CD14-positive monocyte (primary cell): ENCODE measurements around the gene SH2D3C. TPM values are rescaled to one million over a fixed set of nuclear protein-coding genes. Genes with fewer than 3 reads are reported as not detected.
A peak's percentile ranks its signal among the peaks of the same experiment; 100 is the strongest.

Source experiments
- DNase-seq, 3 donors: peaks; one replicate each; pipeline ENCODE4 v3.0.0-alpha.2; 2011 to 2022
- H2AFZ ChIP-seq: 2 replicates; pipeline ENCODE4 v1.6.0; 2012; ENCODE audit warnings: mild to moderate bottlenecking, low read depth, low read length, inconsistent platforms; ENCODE audit not compliant: insufficient read depth, poor library complexity, severe bottlenecking
- H3K27ac ChIP-seq, 2 donors: 1 replicate in 1 of 2; 2 replicates in 1 of 2; pipeline ENCODE4 v1.5.1; 2012 to 2013; ENCODE audit warnings: low read length in 2 of 2, control low read depth in 1 of 2, inconsistent platforms in 1 of 2, low read depth in 1 of 2, mild to moderate bottlenecking in 1 of 2
- H3K27me3 ChIP-seq, 2 donors: one replicate each; pipeline versions ENCODE4 v1.6.0 to v1.6.1; 2011 to 2013; ENCODE audit warnings: low read length in 2 of 2; ENCODE audit not compliant: control insufficient read depth in 2 of 2, insufficient read depth in 2 of 2
- H3K36me3 ChIP-seq, 2 donors: replicated peaks in 1 of 2; 1 replicate in 1 of 2; 2 replicates in 1 of 2; pipeline versions ENCODE4 v1.5.1 to v1.6.1; 2012 to 2013; ENCODE audit warnings: low read length in 2 of 2, control low read depth in 1 of 2, inconsistent platforms in 1 of 2, mild to moderate bottlenecking in 1 of 2; ENCODE audit not compliant: insufficient read depth in 2 of 2, control insufficient read depth in 1 of 2
- H3K4me1 ChIP-seq, 2 donors: 1 replicate in 1 of 2; 2 replicates in 1 of 2; pipeline versions ENCODE4 v1.5.1 to v1.6.1; 2012 to 2013; ENCODE audit warnings: low read length in 2 of 2, control low read depth in 1 of 2, inconsistent platforms in 1 of 2, mild to moderate bottlenecking in 1 of 2, moderate library complexity in 1 of 2; ENCODE audit not compliant: insufficient read depth in 2 of 2, control insufficient read depth in 1 of 2
- H3K4me2 ChIP-seq: replicated peaks from 2 replicates; pipeline ENCODE3; 2012; ENCODE audit warnings: low read length, moderate library complexity, mild to moderate bottlenecking; ENCODE audit not compliant: poor library complexity, severe bottlenecking; ENCODE audit errors: extremely low read depth
- H3K4me3 ChIP-seq, 3 experiments: fragments of 200-600 bp in 1 of 3; sonication (generic) in 1 of 3; replicated peaks in 1 of 3; 1 replicate in 2 of 3; 2 replicates in 1 of 3; pipeline ENCODE4 v1.5.1; 2011 to 2013; ENCODE audit warnings: low read length in 3 of 3, mild to moderate bottlenecking in 3 of 3, control low read depth in 2 of 3, low read depth in 2 of 3, inconsistent platforms in 1 of 3, moderate library complexity in 1 of 3
- H3K79me2 ChIP-seq: 2 replicates; pipeline ENCODE4 v1.6.0; 2012; ENCODE audit warnings: mild to moderate bottlenecking, control low read depth, inconsistent platforms, low read length, moderate library complexity; ENCODE audit not compliant: insufficient read depth
- H3K9ac ChIP-seq: 2 replicates; pipeline ENCODE4 v1.6.0; 2017; ENCODE audit warnings: low read length, mild to moderate bottlenecking; ENCODE audit not compliant: insufficient read depth, poor library complexity, severe bottlenecking
- H3K9me3 ChIP-seq, 2 donors: replicated peaks in 1 of 2; 1 replicate in 1 of 2; 2 replicates in 1 of 2; pipeline versions ENCODE4 v1.5.1 to v1.6.1; 2012 to 2013; ENCODE audit warnings: low read length in 2 of 2, control low read depth in 1 of 2; ENCODE audit not compliant: control insufficient read depth in 1 of 2, insufficient read depth in 1 of 2
- H4K20me1 ChIP-seq: 2 replicates; pipeline ENCODE4 v1.6.0; 2012; ENCODE audit warnings: mild to moderate bottlenecking, low read length, control low read depth, moderate library complexity; ENCODE audit not compliant: insufficient read depth
- H3K27ac Mint-ChIP-seq, 7 donors: one replicate each; pipeline ENCODE4 v1.8.0; 2020; ENCODE audit warnings: mild to moderate bottlenecking in 7 of 7, mixed read lengths in 7 of 7, moderate library complexity in 6 of 7, inconsistent platforms in 2 of 7
- H3K27me3 Mint-ChIP-seq, 3 donors: one replicate each; pipeline ENCODE4 v1.8.0; 2021 to 2022; ENCODE audit warnings: low read depth in 3 of 3, mild to moderate bottlenecking in 3 of 3, mixed read lengths in 3 of 3, moderate library complexity in 3 of 3, inconsistent platforms in 1 of 3
- H3K36me3 Mint-ChIP-seq, 2 donors: one replicate each; pipeline ENCODE4 v1.8.0; 2020; ENCODE audit warnings: mixed read lengths in 2 of 2, inconsistent platforms in 1 of 2, mild to moderate bottlenecking in 1 of 2
- H3K4me1 Mint-ChIP-seq: one replicate; pipeline ENCODE4 v1.8.0; 2020; ENCODE audit warnings: mild to moderate bottlenecking, mixed read lengths
- H3K4me3 Mint-ChIP-seq, 2 donors: one replicate each; pipeline ENCODE4 v1.8.0; 2020; ENCODE audit warnings: mild to moderate bottlenecking in 2 of 2, mixed read lengths in 2 of 2, moderate library complexity in 1 of 2
- H3K9me3 Mint-ChIP-seq, 7 donors: one replicate each; pipeline ENCODE4 v1.8.0; 2020 to 2022; ENCODE audit warnings: mixed read lengths in 7 of 7, mild to moderate bottlenecking in 6 of 7, moderate library complexity in 6 of 7, inconsistent platforms in 2 of 7
- WGBS: methylation state at CpG from one replicate; pipeline ENCODE4 v1.1.5; 2013; ENCODE audit warnings: missing lambda C conversion rate; ENCODE audit not compliant: insufficient coverage; 5-methylcytosine and 5-hydroxymethylcytosine counted together
- intact Hi-C, 2 donors: fragments of 100-400 bp; cut with micrococcal nuclease; formaldehyde crosslinking; loops; one replicate each; pipeline versions ENCODE4 v1.15.0 to v1.15.1; 2023
- polyA plus RNA-seq, 3 donors: library from polyadenylated mRNA; depleted of rRNA in 1 of 3; unstranded in 2 of 3; stranded (reverse) in 1 of 3; fragments of 300-500 nt in 2 of 3; fragments of >200 nt in 1 of 3; fragmentation: Illumina TruSeq in 2 of 3; gene quantifications; 1 replicate in 2 of 3; 2 replicates in 1 of 3; pipeline ENCODE4 v1.2.3, GENCODE V29; 2012 to 2021
- TF ChIP-seq, protein P1 (sequence below): fragments of 200-600 bp; IDR thresholded peaks from one replicate; pipeline ENCODE4 v1.8.0; 2022; ENCODE audit warnings: antibody characterized with exemption, mild to moderate bottlenecking

SH2D3C gene
- polyA plus RNA-seq, 3 donors = 11.5 to 47.3 (median 20.5) TPM

DNA sequence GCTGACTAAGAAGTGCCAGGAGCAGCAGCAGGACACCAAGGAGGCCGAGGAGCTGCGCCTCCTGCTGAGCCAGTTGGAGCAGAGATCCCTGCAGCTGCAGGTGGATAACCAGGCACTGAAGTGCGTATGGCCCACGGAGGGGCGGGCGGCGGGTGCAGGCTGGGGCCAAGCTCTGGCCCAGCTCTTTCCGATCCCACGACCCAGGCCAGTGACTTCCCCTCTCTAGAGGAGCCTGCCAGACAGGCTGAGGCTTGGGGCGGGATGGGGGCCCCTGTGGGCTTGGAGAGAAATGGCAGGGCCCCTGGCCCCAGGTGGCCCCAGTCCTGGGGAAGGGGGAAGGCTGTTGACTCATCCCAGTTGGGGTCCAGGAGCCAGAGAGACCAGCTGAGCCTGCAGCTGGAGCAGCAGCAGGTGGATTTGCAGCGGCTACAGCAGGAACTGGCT is 66.6 kb downstream of the SH2D3C start:
- peaks cover 20% of the 10 kb centered on the region for H3K4me1 Mint-ChIP-seq
- intact Hi-C loops = no loop called here
- Histone ChIP-seq H3K9me3 (peaks cover 0 to 2% of the 10 kb centered on the region in 2 donors), H3K4me2 (no peak overlapping the region), H3K4me1 (peaks cover 19 to 28% of the 10 kb centered on the region in 2 donors), H4K20me1 (no peaks in the 10 kb centered on the region), H2AFZ (no peak overlapping the region), H3K27ac (no peak overlapping the region), H3K36me3 (no peaks in the 10 kb centered on the region), H3K27me3 (peaks cover 0 to 2% of the 10 kb centered on the region in 2 donors), H3K79me2 (no peaks in the 10 kb centered on the region), H3K4me3 (no peak overlapping the region), H3K9ac (no peak overlapping the region)
- H3K36me3 Mint-ChIP-seq = peaks cover 2% of the 10 kb centered on the region in 2 donors
- TF ChIP-seq, protein P1, sequence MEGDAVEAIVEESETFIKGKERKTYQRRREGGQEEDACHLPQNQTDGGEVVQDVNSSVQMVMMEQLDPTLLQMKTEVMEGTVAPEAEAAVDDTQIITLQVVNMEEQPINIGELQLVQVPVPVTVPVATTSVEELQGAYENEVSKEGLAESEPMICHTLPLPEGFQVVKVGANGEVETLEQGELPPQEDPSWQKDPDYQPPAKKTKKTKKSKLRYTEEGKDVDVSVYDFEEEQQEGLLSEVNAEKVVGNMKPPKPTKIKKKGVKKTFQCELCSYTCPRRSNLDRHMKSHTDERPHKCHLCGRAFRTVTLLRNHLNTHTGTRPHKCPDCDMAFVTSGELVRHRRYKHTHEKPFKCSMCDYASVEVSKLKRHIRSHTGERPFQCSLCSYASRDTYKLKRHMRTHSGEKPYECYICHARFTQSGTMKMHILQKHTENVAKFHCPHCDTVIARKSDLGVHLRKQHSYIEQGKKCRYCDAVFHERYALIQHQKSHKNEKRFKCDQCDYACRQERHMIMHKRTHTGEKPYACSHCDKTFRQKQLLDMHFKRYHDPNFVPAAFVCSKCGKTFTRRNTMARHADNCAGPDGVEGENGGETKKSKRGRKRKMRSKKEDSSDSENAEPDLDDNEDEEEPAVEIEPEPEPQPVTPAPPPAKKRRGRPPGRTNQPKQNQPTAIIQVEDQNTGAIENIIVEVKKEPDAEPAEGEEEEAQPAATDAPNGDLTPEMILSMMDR = no peak
- DNase-seq = no peak
- no peak overlapping the region for H3K4me3 Mint-ChIP-seq
- H3K27me3 Mint-ChIP-seq = peaks cover 13 to 27% (median 17%) of the 10 kb centered on the region in 3 donors
- H3K9me3 Mint-ChIP-seq = peaks cover 2 to 7% (median 5%) of the 10 kb centered on the region in 7 donors
- no peak overlapping the region for H3K27ac Mint-ChIP-seq
- WGBS = 52% methylated on average over 8 of the region's 11 CpGs

DNA sequence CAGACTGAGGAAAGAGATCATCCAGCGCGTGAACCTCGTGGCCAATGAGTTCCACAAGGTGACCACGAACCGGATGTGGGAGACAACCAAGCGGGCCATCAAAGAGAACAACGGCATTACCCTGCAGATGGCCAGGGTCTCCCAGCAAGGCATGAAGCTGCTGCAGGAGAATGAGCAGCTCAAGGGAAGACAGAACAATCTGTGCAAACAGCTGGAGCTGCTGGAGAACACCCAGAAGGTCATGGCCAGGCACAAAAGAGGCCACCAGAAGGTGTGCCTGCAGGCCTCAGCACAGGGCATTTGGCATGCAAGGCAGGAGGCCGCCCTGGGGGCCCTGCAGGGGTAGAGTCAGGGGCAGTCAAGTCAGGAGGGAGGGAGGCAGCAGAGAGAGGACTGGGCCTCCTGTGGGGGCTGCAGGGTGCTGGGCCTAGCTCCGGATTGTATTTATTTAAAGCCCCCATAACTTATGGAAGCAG is 67.2 kb downstream of the SH2D3C start:
- Histone ChIP-seq H3K4me2 (no peak overlapping the region), H3K36me3 (no peaks in the 10 kb centered on the region), H3K27me3 (peaks cover 0 to 2% of the 10 kb centered on the region in 2 donors), H3K9ac (no peak overlapping the region), H3K9me3 (peaks cover 0 to 2% of the 10 kb centered on the region in 2 donors), H3K27ac (no peak overlapping the region), H3K79me2 (no peaks in the 10 kb centered on the region), H3K4me1 (peaks cover 17 to 26% of the 10 kb centered on the region in 2 donors), H3K4me3 (no peak overlapping the region), H4K20me1 (no peaks in the 10 kb centered on the region), H2AFZ (no peak overlapping the region)
- peaks cover 19% of the 10 kb centered on the region for H3K4me1 Mint-ChIP-seq
- WGBS = 10% methylated on average over 8 of the region's 9 CpGs
- peaks cover 13 to 27% (median 17%) of the 10 kb centered on the region in 3 donors for H3K27me3 Mint-ChIP-seq
- H3K36me3 Mint-ChIP-seq = peaks cover 2% of the 10 kb centered on the region in 2 donors
- no peak for DNase-seq
- intact Hi-C loops = no loop called here
- no peak overlapping the region for H3K4me3 Mint-ChIP-seq
- H3K9me3 Mint-ChIP-seq = peaks cover 2 to 7% (median 5%) of the 10 kb centered on the region in 7 donors
- TF ChIP-seq, protein P1 = no peak
- peak overlapping the region in 1 of 7 donors; percentile 2 for H3K27ac Mint-ChIP-seq
